Measurements from ENCODE around the gene DHX9.

Gene DHX9

GRCh38 chr1:182842265-182842664 lies 3.1 kb downstream of the DHX9 start:
- no peak for TF ChIP-seq CTCF (IDR thresholded peaks at IDR 0.05; ENCODE audit: low read depth, low read length)
- DNase-seq (ENCODE audit: extremely low read depth, low read depth) = no peak

DNA sequence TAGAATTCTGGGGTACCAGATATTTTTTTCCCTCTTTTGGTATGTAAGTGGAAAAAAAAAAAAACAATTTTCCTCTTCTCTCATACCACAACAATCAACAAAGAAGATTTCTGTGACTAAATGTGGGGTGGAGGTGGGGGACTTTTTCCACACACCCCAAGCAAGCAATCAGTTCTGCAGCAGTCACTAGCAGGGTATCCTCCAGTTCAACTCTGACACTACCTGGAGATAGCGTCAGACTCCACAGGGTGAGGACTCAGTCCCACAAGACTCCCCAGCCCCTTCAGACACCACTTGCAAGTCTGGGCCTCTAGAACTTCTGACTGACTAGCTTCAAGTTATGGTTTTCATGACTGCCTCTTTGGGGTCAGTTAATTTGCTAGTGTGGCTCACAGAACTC lies 6.2 kb downstream of the DHX9 start:
- no peak for DNase-seq (ENCODE audit: extremely low read depth, low read depth)
- TF ChIP-seq CTCF (IDR thresholded peaks at IDR 0.05; ENCODE audit: low read depth, low read length) = no peak

GRCh38 chr1:182845894-182846293 lies 6.7 kb downstream of the DHX9 start:
- DNase-seq (ENCODE audit: extremely low read depth, low read depth) = no peak
- no peak for TF ChIP-seq CTCF (IDR thresholded peaks at IDR 0.05; ENCODE audit: low read depth, low read length)

DNA sequence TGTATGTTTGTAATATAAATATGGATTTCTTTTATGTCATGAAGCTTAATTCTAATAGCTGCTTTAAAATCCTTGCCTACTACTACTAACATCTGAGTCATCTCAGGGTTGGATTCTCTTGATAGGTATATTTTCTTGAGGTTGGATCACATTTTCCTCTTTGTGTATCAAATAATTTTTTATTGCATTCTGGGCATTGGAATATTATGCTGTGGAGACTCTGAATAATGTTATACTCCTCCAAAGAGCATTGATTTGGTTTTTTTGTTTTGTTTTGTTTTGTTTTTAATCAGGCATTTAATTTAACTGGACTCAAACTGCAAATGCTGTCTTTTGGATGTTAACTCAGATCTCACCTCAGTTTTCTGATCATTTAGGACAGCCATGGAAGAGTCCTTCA lies 8.0 kb downstream of the DHX9 start:
- DNase-seq (ENCODE audit: extremely low read depth, low read depth) = no peak
- TF ChIP-seq CTCF (IDR thresholded peaks at IDR 0.05; ENCODE audit: low read depth, low read length) = no peak

GRCh38 chr1:182848736-182849135 lies 9.6 kb downstream of the DHX9 start:
- DNase-seq (ENCODE audit: extremely low read depth, low read depth) = no peak
- no peak for TF ChIP-seq CTCF (IDR thresholded peaks at IDR 0.05; ENCODE audit: low read depth, low read length)

- no peak for TF ChIP-seq CTCF (IDR thresholded peaks at IDR 0.05; ENCODE audit: low read depth, low read length)
- no peak for DNase-seq (ENCODE audit: extremely low read depth, low read depth)
Observed at GRCh38 chr1:182850319-182850718, 11.2 kb downstream of the DHX9 start.

GRCh38 chr1:182851825-182852224 lies 12.7 kb downstream of the DHX9 start:
- DNase-seq (ENCODE audit: extremely low read depth, low read depth) = no peak
- no peak for TF ChIP-seq CTCF (IDR thresholded peaks at IDR 0.05; ENCODE audit: low read depth, low read length)

Measured in AG09319 (cell line).